Measurements from ENCODE around the gene NUP153. TPM values are rescaled to one million over a fixed set of nuclear protein-coding genes. Genes with fewer than 3 reads are reported as not detected.

NUP153 gene
- total and polyA plus RNA-seq, 2 of the 8 experiments (the other 6 are each of a cell fraction or from before 2014, with no cell fraction given): 47.0 to 84.8 TPM

DNA sequence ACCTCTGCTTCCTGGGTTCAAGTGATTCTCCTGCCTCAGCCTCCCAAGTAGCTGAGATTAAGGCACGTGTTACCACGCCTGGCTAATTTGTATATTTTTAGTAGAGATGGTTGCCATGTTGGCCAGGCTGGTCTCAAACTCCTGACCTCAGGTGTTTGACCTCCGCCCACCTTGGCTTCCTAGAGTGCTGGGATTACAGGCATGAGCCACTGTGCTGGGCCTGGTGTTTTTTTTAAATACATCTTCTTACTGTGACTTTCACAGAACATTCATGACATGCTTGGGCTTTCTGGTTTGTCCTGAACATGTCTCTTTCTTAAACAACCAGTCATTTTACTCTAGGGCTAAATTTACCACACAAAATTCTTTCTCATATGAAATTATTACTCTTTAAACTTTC lies 141.3 kb downstream of the NUP153 start:
- peaks cover 25 to 27% of the 10 kb centered on the region in 2 experiments; a peak in 3 of 4 replicates for H3K9me3 ChIP-seq (ENCODE audit: insufficient read depth in 2 of 2, low read depth in 1 of 2, low read length in 1 of 2)
- H2BK5ac ChIP-seq (ENCODE audit: low read depth, low read length): no peak overlapping the region
- H3K18ac ChIP-seq (ENCODE audit: extremely low read depth, low read length): no peak overlapping the region
- H4K5ac ChIP-seq (ENCODE audit: insufficient read length, low read depth, low read length): no peak overlapping the region
- H4K91ac ChIP-seq (replicated peaks; ENCODE audit: insufficient read length, low read length): no peak overlapping the region
- H3K23ac ChIP-seq (ENCODE audit: insufficient read length): no peak overlapping the region
- no peaks in the 10 kb centered on the region for H3K27me3 ChIP-seq (replicated peaks in 1 of 4; ENCODE audit: control insufficient read depth in 3 of 4, extremely low read depth in 1 of 4, insufficient read depth in 3 of 4, low read length in 3 of 4)
- H2BK15ac ChIP-seq (ENCODE audit: low read length): no peak overlapping the region
- H2AFZ ChIP-seq (ENCODE audit: low read length): no peak overlapping the region
- no peak overlapping the region for H3K27ac ChIP-seq (ENCODE audit: low read depth, low read length)
- DNase-seq (ENCODE audit: low read depth in 1 of 2, low spot score in 2 of 2): no peak
- H3K4me2 ChIP-seq (ENCODE audit: insufficient read depth in 1 of 2, low read depth in 2 of 2, low read length in 2 of 2): no peak overlapping the region
- H3K79me1 ChIP-seq (ENCODE audit: low read depth, low read length): no peaks in the 10 kb centered on the region
- H4K8ac ChIP-seq (ENCODE audit: extremely low read depth, insufficient read depth, low read length): no peak overlapping the region
- no peak overlapping the region for H3K4me3 ChIP-seq (ENCODE audit: extremely low read depth in 1 of 4, insufficient read depth in 2 of 4, low read depth in 3 of 4, low read length in 4 of 4)
- FAIRE-seq: no peak
- POLR2A ChIA-PET (ENCODE audit: partially characterized antibody): no interaction called here
- H2BK20ac ChIP-seq (ENCODE audit: low read length): no peak overlapping the region
- no peak overlapping the region for H2BK12ac ChIP-seq (ENCODE audit: low read depth, low read length)
- H3K9ac ChIP-seq (replicated peaks in 1 of 4; ENCODE audit: extremely low read depth in 1 of 4, low read depth in 3 of 4, low read length in 3 of 4): no peak overlapping the region
- H3K23me2 ChIP-seq (ENCODE audit: low read depth, low read length): no peaks in the 10 kb centered on the region
- no peak overlapping the region for H2BK120ac ChIP-seq (replicated peaks; ENCODE audit: low read depth, low read length)
- CTCF ChIA-PET (ENCODE audit: partially characterized antibody): no interaction called here
- WGBS, 2 experiments (ENCODE audit: extremely low coverage in 1 of 2, insufficient coverage in 1 of 2, insufficient read length in 1 of 2, insufficient replicate concordance in 2 of 2, low coverage in 1 of 2, low lambda C conversion rate in 2 of 2, missing lambda C conversion rate in 1 of 2): 84% methylated on average over 3 of the region's 3 CpGs; no CpG with 5 or more reads in 1 of the 2 experiments
- no peaks in the 10 kb centered on the region for H4K20me1 ChIP-seq (replicated peaks in 1 of 2; ENCODE audit: control insufficient read depth in 1 of 2, insufficient read depth in 2 of 2, low read length in 2 of 2)
- no peak overlapping the region for H3K4ac ChIP-seq (replicated peaks; ENCODE audit: insufficient read length, low read depth, low read length)
- H3K56ac ChIP-seq (replicated peaks; ENCODE audit: insufficient read length, low read depth, low read length): no peak overlapping the region
- H2AK5ac ChIP-seq (ENCODE audit: low read depth, low read length): no peak overlapping the region
- H3K4me1 ChIP-seq (replicated peaks in 1 of 4; ENCODE audit: control insufficient read depth in 3 of 4, insufficient read depth in 4 of 4, low read length in 3 of 4): no peaks in the 10 kb centered on the region
- H3K14ac ChIP-seq (ENCODE audit: insufficient read length): no peak overlapping the region
- no peaks in the 10 kb centered on the region for H3K36me3 ChIP-seq (ENCODE audit: control insufficient read depth in 2 of 4, insufficient read depth in 4 of 4, low read length in 3 of 4)
- no peaks in the 10 kb centered on the region for H3K79me2 ChIP-seq (ENCODE audit: control insufficient read depth in 1 of 2, insufficient read depth in 2 of 2, low read length in 2 of 2)
- no peak for TF ChIP-seq CREB1 (IDR thresholded peaks at IDR 0.05)
- TF ChIP-seq SIRT6 (IDR thresholded peaks at IDR 0.05; ENCODE audit: low read length): no peak
- TF ChIP-seq SRF (IDR thresholded peaks at IDR 0.05; ENCODE audit: low read depth, low read length): no peak
- no peak for TF ChIP-seq TAF1 (IDR thresholded peaks at IDR 0.05; ENCODE audit: low read depth, low read length)
- TF ChIP-seq SIN3A (conservative IDR thresholded peaks at IDR 0.05 in 1 of 2, IDR thresholded peaks at IDR 0.05 in 1 of 2; ENCODE audit: low read depth in 1 of 2, low read length in 2 of 2): no peak
- no peak for TF ChIP-seq NANOG (IDR thresholded peaks at IDR 0.05; ENCODE audit: insufficient read depth, low read depth, low read length, poor library complexity, severe bottlenecking)
- TF ChIP-seq, protein P1, sequence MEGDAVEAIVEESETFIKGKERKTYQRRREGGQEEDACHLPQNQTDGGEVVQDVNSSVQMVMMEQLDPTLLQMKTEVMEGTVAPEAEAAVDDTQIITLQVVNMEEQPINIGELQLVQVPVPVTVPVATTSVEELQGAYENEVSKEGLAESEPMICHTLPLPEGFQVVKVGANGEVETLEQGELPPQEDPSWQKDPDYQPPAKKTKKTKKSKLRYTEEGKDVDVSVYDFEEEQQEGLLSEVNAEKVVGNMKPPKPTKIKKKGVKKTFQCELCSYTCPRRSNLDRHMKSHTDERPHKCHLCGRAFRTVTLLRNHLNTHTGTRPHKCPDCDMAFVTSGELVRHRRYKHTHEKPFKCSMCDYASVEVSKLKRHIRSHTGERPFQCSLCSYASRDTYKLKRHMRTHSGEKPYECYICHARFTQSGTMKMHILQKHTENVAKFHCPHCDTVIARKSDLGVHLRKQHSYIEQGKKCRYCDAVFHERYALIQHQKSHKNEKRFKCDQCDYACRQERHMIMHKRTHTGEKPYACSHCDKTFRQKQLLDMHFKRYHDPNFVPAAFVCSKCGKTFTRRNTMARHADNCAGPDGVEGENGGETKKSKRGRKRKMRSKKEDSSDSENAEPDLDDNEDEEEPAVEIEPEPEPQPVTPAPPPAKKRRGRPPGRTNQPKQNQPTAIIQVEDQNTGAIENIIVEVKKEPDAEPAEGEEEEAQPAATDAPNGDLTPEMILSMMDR (IDR thresholded peaks at IDR 0.05; ENCODE audit: control extremely low read depth in 1 of 3, insufficient read depth in 1 of 3, low read depth in 1 of 3, low read length in 3 of 3): no peak
- TF ChIP-seq ATF2 (IDR thresholded peaks at IDR 0.05; ENCODE audit: low read length): no peak
- no peak for TF ChIP-seq POU5F1 (IDR thresholded peaks at IDR 0.05; ENCODE audit: low read depth, low read length)
- no peak for TF ChIP-seq EZH2 (IDR thresholded peaks at IDR 0.05; ENCODE audit: low read depth, low read length, severe bottlenecking)
- TF ChIP-seq SIX5 (IDR thresholded peaks at IDR 0.05; ENCODE audit: low read depth, low read length): no peak
